ENCODE data around the gene PCGF3.
"Not testable (repeated sequence)": the region's sequence is repeated elsewhere in the genome, so short reads cannot be mapped to it uniquely, and the experiment has no call there.

- TF ChIP-seq POLR2A (IDR thresholded peaks at IDR 0.05; ENCODE audit: low read length); GATA1 (IDR thresholded peaks at IDR 0.05; ENCODE audit: low read depth, low read length): not testable (repeated sequence)
Measured at GRCh38 chr4:806979-807378, 101.3 kb downstream of the PCGF3 start.

All from erythroblast (primary cell).